GM12878 (cell line): ENCODE measurements around the gene FAM81B. TPM values are rescaled to one million over a fixed set of nuclear protein-coding genes. Genes with fewer than 3 reads are reported as not detected.

ENCODE experiments used
- ATAC-seq: fragments of 200-7000 bp; cut with Tn5 transposase; 3 replicates; pipeline ENCODE4 v1.9.1; 2020; ENCODE audit warnings: mild to moderate bottlenecking, moderate library complexity
- BruUV-seq: library from RNA; stranded (reverse); fragments of 400-500 nt; replicated peaks from 2 replicates; lab custom pipeline; 2021; lab: Mats Ljungman, UMichigan
- CTCF ChIA-PET: fragments of 300-600 bp; sonication (Branson Sonifier 250); formaldehyde crosslinking; extraction: SDS; loops from one replicate; lab custom pipeline; 2021; ENCODE audit warnings: inconsistent platforms; lab: Yijun Ruan, JAX
- POLR2A ChIA-PET: fragments of 350-600 bp; formaldehyde crosslinking; extraction: SDS; loops from one replicate; lab custom pipeline; 2021; ENCODE audit warnings: inconsistent platforms; lab: Charles Lee
- RAD21 ChIA-PET: fragments of 300-600 bp; sonication (Branson Sonifier 250); formaldehyde crosslinking; loops from one replicate; lab custom pipeline; 2023; ENCODE audit warnings: antibody characterized with exemption; ENCODE audit not compliant: unreplicated experiment; lab: Charles Lee
- SMC1A ChIA-PET: fragments of 300-600 bp; sonication (Branson Sonifier 250); formaldehyde crosslinking; loops from one replicate; lab custom pipeline; 2023; ENCODE audit not compliant: unreplicated experiment, uncharacterized antibody; lab: Charles Lee
- DNase-seq: peaks from one replicate; pipeline ENCODE4 v3.0.0-alpha.2; 2011; ENCODE audit warnings: low read depth, low spot score
- FAIRE-seq: peaks from 3 replicates; lab custom pipeline; 2011; peaks lifted over from hg19 to GRCh38; lab: Jason Lieb, UNC
- H2AFZ ChIP-seq: 2 replicates; pipeline ENCODE4 v1.6.0; 2011; ENCODE audit warnings: low read depth, low read length, control low read depth; ENCODE audit not compliant: control insufficient read depth
- H3K27ac ChIP-seq: 2 replicates; pipeline ENCODE4 v1.5.1; 2011; ENCODE audit warnings: control low read depth; ENCODE audit not compliant: control insufficient read depth, insufficient read depth
- H3K27me3 ChIP-seq, 2 experiments: replicated peaks in 1 of 2; 2 replicates each; pipeline versions ENCODE4 v1.6.0 to v1.6.1; 2011; ENCODE audit warnings: low read length in 1 of 2; ENCODE audit not compliant: control insufficient read depth in 2 of 2, insufficient read depth in 2 of 2
- H3K36me3 ChIP-seq, 2 experiments: 2 replicates each; pipeline ENCODE4 v1.5.1; 2011; ENCODE audit warnings: low read length in 1 of 2; ENCODE audit not compliant: control insufficient read depth in 2 of 2, insufficient read depth in 2 of 2
- H3K4me1 ChIP-seq: 2 replicates; pipeline ENCODE4 v1.6.1; 2011; ENCODE audit warnings: mild to moderate bottlenecking, low read length, moderate library complexity, mixed read lengths; ENCODE audit not compliant: control insufficient read depth, insufficient read depth
- H3K4me2 ChIP-seq: 2 replicates; pipeline ENCODE4 v1.6.0; 2011; ENCODE audit warnings: control low read depth; ENCODE audit not compliant: control insufficient read depth, insufficient read depth
- H3K4me3 ChIP-seq: fragments of 200-600 bp; sonication (generic); 2 replicates; pipeline ENCODE4 v1.5.1; 2016
- H3K79me2 ChIP-seq: 2 replicates; pipeline ENCODE4 v1.6.0; 2011; ENCODE audit warnings: low read length; ENCODE audit not compliant: control insufficient read depth, insufficient read depth
- H3K9ac ChIP-seq: 2 replicates; pipeline ENCODE4 v1.8.0; 2011; ENCODE audit warnings: low read length, control low read depth, mixed read lengths; ENCODE audit not compliant: control insufficient read depth, insufficient read depth
- H3K9me3 ChIP-seq: replicated peaks from 3 replicates; pipeline ENCODE4 v1.5.1; 2011; ENCODE audit warnings: mild to moderate bottlenecking, low read length; ENCODE audit not compliant: control insufficient read depth, insufficient read depth
- H4K20me1 ChIP-seq: 2 replicates; pipeline ENCODE4 v1.6.0; 2011; ENCODE audit not compliant: control insufficient read depth, insufficient read depth
- CBFB ChIP-seq: IDR thresholded peaks from 2 replicates; pipeline ENCODE4 v1.6.1; 2016; ENCODE audit warnings: antibody characterized with exemption, low read depth
- HDAC2 ChIP-seq: fragments of 200-600 bp; sonication (generic); IDR thresholded peaks from 2 replicates; pipeline ENCODE4 v1.6.1; 2017
- KAT2A ChIP-seq: conservative IDR thresholded peaks from 2 replicates; pipeline ENCODE4 v1.6.1; 2011; ENCODE audit warnings: low read depth, low read length; ENCODE audit not compliant: control insufficient read depth
- MYB ChIP-seq: fragments of 150-350 bp; IDR thresholded peaks from 2 replicates; pipeline ENCODE4 v1.6.1; 2014; ENCODE audit warnings: mild to moderate bottlenecking, low read depth, low read length, borderline replicate concordance
- MYC ChIP-seq: IDR thresholded peaks from 2 replicates; pipeline ENCODE4 v1.6.1; 2011; ENCODE audit warnings: mild to moderate bottlenecking, low read length, moderate library complexity, inconsistent platforms; ENCODE audit not compliant: insufficient read depth, insufficient replicate concordance, insufficient read length, severe bottlenecking
- NR2C1 ChIP-seq: fragments of 450-650 bp; IDR thresholded peaks from 2 replicates; pipeline ENCODE4 v1.6.1; 2017; ENCODE audit warnings: antibody characterized with exemption, mild to moderate bottlenecking, moderate library complexity
- POLR2AphosphoS2 ChIP-seq: IDR thresholded peaks from 2 replicates; pipeline ENCODE4 v1.6.1; 2011; ENCODE audit warnings: low read depth, mild to moderate bottlenecking, low read length, improper control_type of control experiment, moderate library complexity
- ZNF217 ChIP-seq: fragments of 450-650 bp; IDR thresholded peaks from 2 replicates; pipeline ENCODE4 v1.6.1; 2017; ENCODE audit warnings: antibody characterized with exemption, mild to moderate bottlenecking
- WGBS: methylation state at CpG from one replicate; pipeline ENCODE4 v1.1.6; 2016; ENCODE audit warnings: low lambda C conversion rate; ENCODE audit not compliant: insufficient replicate concordance, insufficient coverage; ENCODE audit errors: missing lambda C conversion rate; 5-methylcytosine and 5-hydroxymethylcytosine counted together
- in situ Hi-C: fragments of 300-500 bp; cut with MboI; formaldehyde crosslinking; loops from 9 replicates; pipeline ENCODE4 v1.14.3; 2018; ENCODE audit warnings: mixed read lengths
- intact Hi-C: fragments of 100-400 bp; cut with micrococcal nuclease; formaldehyde crosslinking; loops from one replicate; pipeline ENCODE4 v1.14.2; 2022; ENCODE audit not compliant: unreplicated experiment
- polyA plus RNA-seq, 11 experiments: library from polyadenylated mRNA; depleted of rRNA in 4 of 11; unstranded in 6 of 11; stranded (reverse) in 5 of 11; fragments of >200 nt; fragmentation: Nextera tagmentation in 4 of 11; fragmentation: Illumina TruSeq in 1 of 11; extraction: Ambion mirVana in 4 of 11; extraction: Trizol in 1 of 11; gene quantifications; 1 replicate in 1 of 11; 2 replicates in 10 of 11; pipeline versions ENCODE4 v1.2.1 to v1.2.3, GENCODE V29; 2011 to 2016; ENCODE audit warnings: inconsistent platforms in 2 of 11, missing spikeins in 2 of 11, low read depth in 1 of 11
- total RNA-seq, 4 experiments: library from RNA; depleted of rRNA in 3 of 4; stranded (reverse); fragments of >200 nt in 3 of 4; fragmentation: Illumina TruSeq in 1 of 4; extraction: Trizol in 1 of 4; gene quantifications; 2 replicates each; pipeline versions ENCODE4 v1.2.1 to v1.2.3, GENCODE V29; 2013 to 2021
- TF ChIP-seq, protein P1 (sequence below): fragments of 450-650 bp; IDR thresholded peaks from 2 replicates; pipeline ENCODE4 v1.6.1; 2017; ENCODE audit warnings: borderline replicate concordance
- TF ChIP-seq, protein P2 (sequence below): fragments of 450-650 bp; formaldehyde crosslinking; IDR thresholded peaks from 2 replicates; pipeline ENCODE4 v1.4.0; 2022; ENCODE audit warnings: mild to moderate bottlenecking, moderate library complexity

The FAM81B gene
- total and polyA plus RNA-seq, 10 of the 15 experiments (the other 5 are each of a cell fraction or from before 2014, with no cell fraction given) = not detected

DNA sequence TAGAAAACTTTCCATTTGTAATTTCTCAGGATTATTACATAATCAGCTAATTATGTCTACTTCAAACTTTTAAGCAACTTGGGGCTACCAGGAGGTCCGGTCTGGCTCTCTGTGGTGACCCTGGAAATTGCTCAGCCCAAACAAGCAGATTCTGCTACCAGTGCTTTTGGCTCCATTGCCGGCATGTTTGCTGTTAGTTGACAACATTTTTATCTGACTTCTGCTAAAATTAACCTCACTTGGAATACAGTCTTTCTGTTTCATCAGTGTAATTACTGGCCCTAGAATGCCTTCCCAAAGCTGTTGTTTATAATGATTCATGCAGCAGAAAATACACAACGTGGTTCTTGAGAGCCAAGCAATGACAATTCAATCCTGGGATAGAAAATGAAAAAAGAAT, 38.5 kb upstream of the FAM81B start:
- TF ChIP-seq MYC = no peak
- TF ChIP-seq MYB = no peak
- TF ChIP-seq KAT2A = no peak
- TF ChIP-seq ZNF217 = no peak
- no peak for TF ChIP-seq CBFB
- Histone ChIP-seq H3K9me3 (no peaks in the 10 kb centered on the region), H3K27me3 (no peaks in the 10 kb centered on the region), H3K4me2 (no peak overlapping the region), H3K4me3 (no peak overlapping the region), H3K9ac (no peak overlapping the region), H4K20me1 (no peaks in the 10 kb centered on the region), H3K27ac (no peak overlapping the region), H2AFZ (no peak overlapping the region), H3K4me1 (no peaks in the 10 kb centered on the region), H3K36me3 (no peaks in the 10 kb centered on the region), H3K79me2 (no peaks in the 10 kb centered on the region)
- BruUV-seq = no TSS peak
- intact Hi-C loops = no loop called here
- ChIA-PET SMC1A (no interaction called here), RAD21 (no interaction called here), POLR2A (interaction anchor here (0.6 kb wide), 1 partner anchor 37 kb away, joined by 4 read pairs; no protein-coding TSS in a partner anchor), CTCF (interaction anchor here (0.6 kb wide), 1 partner anchor 826 kb away, joined by 3 read pairs; no protein-coding TSS in a partner anchor)
- FAIRE-seq (no peak), DNase-seq (no peak), ATAC-seq (no peak)
- WGBS = 13% methylated on average over 3 of the region's 3 CpGs
- in situ Hi-C loops = no loop called here

DNA sequence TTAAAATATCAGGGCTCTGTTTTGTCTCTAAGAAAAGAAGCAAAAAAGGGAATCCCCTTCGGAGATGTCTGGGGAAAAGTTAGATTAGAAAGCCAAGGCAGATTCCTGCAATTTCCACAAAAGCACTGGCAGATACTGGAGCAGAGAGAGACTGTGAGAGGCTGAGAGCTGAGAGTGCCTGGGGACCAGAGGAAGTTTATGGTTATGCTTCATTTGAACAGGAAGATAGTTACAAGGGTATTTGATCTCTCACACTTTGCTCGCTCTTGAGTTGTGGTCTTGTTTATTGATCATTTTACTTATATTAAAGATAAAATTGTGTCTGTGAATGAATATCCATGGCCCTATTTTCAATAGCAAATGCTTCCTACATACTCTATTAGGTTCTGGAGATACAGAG, 32.8 kb upstream of the FAM81B start:
- Histone ChIP-seq H2AFZ (no peak overlapping the region), H3K36me3 (no peaks in the 10 kb centered on the region), H3K4me1 (no peaks in the 10 kb centered on the region), H3K4me2 (no peak overlapping the region), H3K9me3 (no peaks in the 10 kb centered on the region), H4K20me1 (no peaks in the 10 kb centered on the region), H3K9ac (no peak overlapping the region), H3K79me2 (no peaks in the 10 kb centered on the region), H3K27me3 (no peaks in the 10 kb centered on the region), H3K27ac (no peak overlapping the region), H3K4me3 (no peak overlapping the region)
- no TSS peak for BruUV-seq
- ATAC-seq = no peak
- in situ Hi-C loops = no loop called here
- RAD21 ChIA-PET = no interaction called here
- CTCF ChIA-PET = interaction anchor here (1.7 kb wide), 1 partner anchor 8 kb away, joined by 4 read pairs; no protein-coding TSS in a partner anchor
- intact Hi-C loops = no loop called here
- WGBS = 6% methylated on average over 2 of the region's 2 CpGs
- SMC1A ChIA-PET = no interaction called here
- DNase-seq = no peak
- POLR2A ChIA-PET = no interaction called here
- no peak for FAIRE-seq
- TF ChIP-seq, protein P1, sequence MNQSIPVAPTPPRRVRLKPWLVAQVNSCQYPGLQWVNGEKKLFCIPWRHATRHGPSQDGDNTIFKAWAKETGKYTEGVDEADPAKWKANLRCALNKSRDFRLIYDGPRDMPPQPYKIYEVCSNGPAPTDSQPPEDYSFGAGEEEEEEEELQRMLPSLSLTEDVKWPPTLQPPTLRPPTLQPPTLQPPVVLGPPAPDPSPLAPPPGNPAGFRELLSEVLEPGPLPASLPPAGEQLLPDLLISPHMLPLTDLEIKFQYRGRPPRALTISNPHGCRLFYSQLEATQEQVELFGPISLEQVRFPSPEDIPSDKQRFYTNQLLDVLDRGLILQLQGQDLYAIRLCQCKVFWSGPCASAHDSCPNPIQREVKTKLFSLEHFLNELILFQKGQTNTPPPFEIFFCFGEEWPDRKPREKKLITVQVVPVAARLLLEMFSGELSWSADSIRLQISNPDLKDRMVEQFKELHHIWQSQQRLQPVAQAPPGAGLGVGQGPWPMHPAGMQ = no peak
- no peak for TF ChIP-seq POLR2AphosphoS2
- no peak for TF ChIP-seq NR2C1
- TF ChIP-seq, protein P2, sequence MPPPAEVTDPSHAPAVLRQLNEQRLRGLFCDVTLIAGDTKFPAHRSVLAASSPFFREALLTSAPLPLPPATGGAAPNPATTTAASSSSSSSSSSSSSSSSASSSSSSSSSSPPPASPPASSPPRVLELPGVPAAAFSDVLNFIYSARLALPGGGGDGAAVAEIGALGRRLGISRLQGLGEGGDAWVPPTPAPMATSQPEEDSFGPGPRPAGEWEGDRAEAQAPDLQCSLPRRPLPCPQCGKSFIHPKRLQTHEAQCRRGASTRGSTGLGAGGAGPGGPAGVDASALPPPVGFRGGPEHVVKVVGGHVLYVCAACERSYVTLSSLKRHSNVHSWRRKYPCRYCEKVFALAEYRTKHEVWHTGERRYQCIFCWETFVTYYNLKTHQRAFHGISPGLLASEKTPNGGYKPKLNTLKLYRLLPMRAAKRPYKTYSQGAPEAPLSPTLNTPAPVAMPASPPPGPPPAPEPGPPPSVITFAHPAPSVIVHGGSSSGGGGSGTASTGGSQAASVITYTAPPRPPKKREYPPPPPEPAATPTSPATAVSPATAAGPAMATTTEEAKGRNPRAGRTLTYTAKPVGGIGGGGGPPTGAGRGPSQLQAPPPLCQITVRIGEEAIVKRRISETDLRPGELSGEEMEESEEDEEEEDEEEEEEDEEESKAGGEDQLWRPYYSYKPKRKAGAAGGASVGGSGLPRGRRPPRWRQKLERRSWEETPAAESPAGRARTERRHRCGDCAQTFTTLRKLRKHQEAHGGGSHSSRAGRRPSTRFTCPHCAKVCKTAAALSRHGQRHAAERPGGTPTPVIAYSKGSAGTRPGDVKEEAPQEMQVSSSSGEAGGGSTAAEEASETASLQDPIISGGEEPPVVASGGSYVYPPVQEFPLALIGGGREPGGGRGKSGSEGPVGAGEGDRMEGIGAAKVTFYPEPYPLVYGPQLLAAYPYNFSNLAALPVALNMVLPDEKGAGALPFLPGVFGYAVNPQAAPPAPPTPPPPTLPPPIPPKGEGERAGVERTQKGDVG (CRISPR knock-in tag) = no peak
- no peak for TF ChIP-seq HDAC2
